OCI-LY1 (cell line): ENCODE measurements around the gene NFX1.

Experiments
- H2AFZ ChIP-seq: fragments of 200-600 bp; sonication (generic), shearing (Covaris generic); 2 replicates; pipeline ENCODE4 v1.6.0; 2014; ENCODE audit warnings: antibody characterized with exemption, mild to moderate bottlenecking, low read length
- H3F3A ChIP-seq: fragments of 200-600 bp; sonication (generic), shearing (Covaris generic); 2 replicates; pipeline ENCODE4 v1.6.0; 2014; ENCODE audit warnings: mild to moderate bottlenecking, antibody characterized with exemption, low read length, moderate library complexity; ENCODE audit not compliant: insufficient read depth
- H3K27ac ChIP-seq: fragments of 200-600 bp; sonication (generic); 2 replicates; pipeline ENCODE4 v1.5.1; 2014; ENCODE audit warnings: low read length, mixed run types, mild to moderate bottlenecking, low read depth; ENCODE audit not compliant: poor library complexity, severe bottlenecking
- H3K27me3 ChIP-seq: fragments of 200-600 bp; sonication (generic); 2 replicates; pipeline ENCODE4 v1.6.0; 2014; ENCODE audit warnings: antibody characterized with exemption, mild to moderate bottlenecking, low read length, moderate library complexity; ENCODE audit not compliant: insufficient read depth
- H3K36me3 ChIP-seq: fragments of 200-600 bp; sonication (generic); 2 replicates; pipeline ENCODE4 v1.6.1; 2014; ENCODE audit warnings: mild to moderate bottlenecking, antibody characterized with exemption, low read length, moderate library complexity, mixed read lengths; ENCODE audit not compliant: insufficient read depth
- H3K4me1 ChIP-seq: fragments of 200-600 bp; sonication (generic); 2 replicates; pipeline ENCODE4 v1.5.1; 2014; ENCODE audit warnings: mild to moderate bottlenecking, low read length, moderate library complexity; ENCODE audit not compliant: insufficient read depth, severe bottlenecking
- H3K4me2 ChIP-seq: fragments of 200-600 bp; sonication (generic), shearing (Covaris generic); 2 replicates; pipeline ENCODE4 v1.6.1; 2014; ENCODE audit warnings: low read length
- H3K4me3 ChIP-seq: fragments of 200-600 bp; sonication (generic); 2 replicates; pipeline ENCODE4 v1.5.1; 2014; ENCODE audit warnings: low read length, low read depth, mild to moderate bottlenecking, mixed read lengths; ENCODE audit not compliant: poor library complexity, severe bottlenecking
- H3K79me2 ChIP-seq: fragments of 200-600 bp; shearing (Covaris generic); 2 replicates; pipeline ENCODE4 v1.6.1; 2016; ENCODE audit warnings: mixed run types, low read length, mixed read lengths; ENCODE audit not compliant: insufficient read depth
- H3K9ac ChIP-seq: fragments of 200-600 bp; sonication (generic), shearing (Covaris generic); 2 replicates; pipeline ENCODE4 v1.6.1; 2014; ENCODE audit warnings: mild to moderate bottlenecking, low read length, mixed read lengths
- H3K9me2 ChIP-seq: fragments of 200-600 bp; sonication (generic), shearing (Covaris generic); 2 replicates; pipeline ENCODE4 v1.6.1; 2014; ENCODE audit warnings: low read depth, mild to moderate bottlenecking, low read length, mixed read lengths
- H3K9me3 ChIP-seq: fragments of 200-600 bp; shearing (Covaris generic); 2 replicates; pipeline ENCODE4 v1.6.1; 2014; ENCODE audit warnings: low read length, mixed read lengths
- H4K20me1 ChIP-seq: fragments of 200-600 bp; sonication (generic), shearing (Covaris generic); 2 replicates; pipeline ENCODE4 v1.6.0; 2016; ENCODE audit warnings: mild to moderate bottlenecking, low read length; ENCODE audit not compliant: insufficient read depth
- EZH2 ChIP-seq: fragments of 200-600 bp; sonication (generic), shearing (Covaris generic); IDR thresholded peaks from 2 replicates; pipeline ENCODE4 v1.8.0; 2017; ENCODE audit warnings: borderline replicate concordance, mixed run types, mild to moderate bottlenecking, antibody characterized with exemption, low read length, moderate library complexity, mixed read lengths
- TF ChIP-seq, protein P1 (sequence below): fragments of 200-600 bp; sonication (generic), shearing (Covaris generic); IDR thresholded peaks from 2 replicates; pipeline ENCODE4 v1.5.1; 2017; ENCODE audit warnings: mild to moderate bottlenecking, antibody characterized with exemption, low read length, moderate library complexity, mixed read lengths

NFX1 gene

DNA sequence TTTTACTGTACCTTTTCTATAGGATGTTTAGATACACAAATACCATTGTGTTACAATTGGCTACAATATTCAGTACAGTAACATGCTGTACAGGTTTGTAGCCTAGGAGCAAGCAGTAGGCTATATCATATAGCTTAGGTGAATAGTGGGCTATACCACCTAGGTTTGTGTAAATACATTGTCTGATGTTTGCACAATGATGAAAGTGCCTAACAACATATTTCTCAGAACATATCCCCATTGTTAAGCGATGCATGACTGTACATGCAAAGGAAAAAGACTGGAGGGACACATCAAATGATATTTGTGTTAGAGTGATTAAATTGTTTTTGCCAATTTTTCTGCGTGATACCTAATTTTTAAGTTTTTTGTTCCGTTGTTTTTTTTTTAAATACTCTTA, 20.2 kb upstream of the NFX1 start:
- no peaks in the 10 kb centered on the region for H3K27me3 ChIP-seq
- H3K36me3 ChIP-seq, result peaks cover 66% of the 10 kb centered on the region

DNA sequence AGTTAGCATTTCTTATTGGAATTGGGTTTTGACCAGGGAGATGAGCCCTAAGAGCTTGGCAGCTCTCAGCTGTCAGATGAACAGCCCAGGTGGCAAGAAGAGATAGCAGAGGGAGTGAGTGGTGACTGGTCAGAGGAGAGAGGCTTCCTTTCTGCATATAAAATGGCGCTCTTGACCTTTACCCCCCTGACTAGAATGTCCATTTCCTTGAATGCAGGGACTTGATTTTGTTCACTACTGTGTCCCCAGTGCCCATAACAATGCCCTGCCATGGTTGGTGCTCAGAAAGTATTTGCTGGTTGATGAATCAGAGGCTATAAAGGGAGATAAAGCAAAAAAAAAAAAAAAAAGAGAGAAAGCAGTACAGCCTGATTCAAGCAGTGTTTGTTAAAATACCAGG, 18.3 kb upstream of the NFX1 start:
- Histone ChIP-seq H3K4me3 (no peak overlapping the region), H3K9me2 (no peaks in the 10 kb centered on the region), H3K9ac (no peak overlapping the region), H3K27me3 (no peaks in the 10 kb centered on the region), H3K36me3 (peaks cover 76% of the 10 kb centered on the region), H4K20me1 (no peaks in the 10 kb centered on the region), H3K4me1 (no peaks in the 10 kb centered on the region), H3K9me3 (no peaks in the 10 kb centered on the region), H2AFZ (no peak overlapping the region), H3K79me2 (no peaks in the 10 kb centered on the region), H3F3A (no peaks in the 10 kb centered on the region), H3K4me2 (no peak overlapping the region), H3K27ac (no peak overlapping the region)
- TF ChIP-seq, protein P1, sequence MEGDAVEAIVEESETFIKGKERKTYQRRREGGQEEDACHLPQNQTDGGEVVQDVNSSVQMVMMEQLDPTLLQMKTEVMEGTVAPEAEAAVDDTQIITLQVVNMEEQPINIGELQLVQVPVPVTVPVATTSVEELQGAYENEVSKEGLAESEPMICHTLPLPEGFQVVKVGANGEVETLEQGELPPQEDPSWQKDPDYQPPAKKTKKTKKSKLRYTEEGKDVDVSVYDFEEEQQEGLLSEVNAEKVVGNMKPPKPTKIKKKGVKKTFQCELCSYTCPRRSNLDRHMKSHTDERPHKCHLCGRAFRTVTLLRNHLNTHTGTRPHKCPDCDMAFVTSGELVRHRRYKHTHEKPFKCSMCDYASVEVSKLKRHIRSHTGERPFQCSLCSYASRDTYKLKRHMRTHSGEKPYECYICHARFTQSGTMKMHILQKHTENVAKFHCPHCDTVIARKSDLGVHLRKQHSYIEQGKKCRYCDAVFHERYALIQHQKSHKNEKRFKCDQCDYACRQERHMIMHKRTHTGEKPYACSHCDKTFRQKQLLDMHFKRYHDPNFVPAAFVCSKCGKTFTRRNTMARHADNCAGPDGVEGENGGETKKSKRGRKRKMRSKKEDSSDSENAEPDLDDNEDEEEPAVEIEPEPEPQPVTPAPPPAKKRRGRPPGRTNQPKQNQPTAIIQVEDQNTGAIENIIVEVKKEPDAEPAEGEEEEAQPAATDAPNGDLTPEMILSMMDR, result no peak
- TF ChIP-seq EZH2, result no peak

More for the DNA sequence above, 20.2 kb upstream of the NFX1 start:
- Histone ChIP-seq H3F3A (no peaks in the 10 kb centered on the region), H3K4me3 (no peak overlapping the region), H3K9me3 (no peaks in the 10 kb centered on the region), H3K9me2 (no peaks in the 10 kb centered on the region), H3K9ac (no peak overlapping the region), H4K20me1 (no peaks in the 10 kb centered on the region), H2AFZ (no peak overlapping the region), H3K4me1 (peaks cover 8% of the 10 kb centered on the region), H3K4me2 (no peak overlapping the region), H3K79me2 (no peaks in the 10 kb centered on the region), H3K27ac (no peak overlapping the region)
- TF ChIP-seq, protein P1, result no peak

DNA sequence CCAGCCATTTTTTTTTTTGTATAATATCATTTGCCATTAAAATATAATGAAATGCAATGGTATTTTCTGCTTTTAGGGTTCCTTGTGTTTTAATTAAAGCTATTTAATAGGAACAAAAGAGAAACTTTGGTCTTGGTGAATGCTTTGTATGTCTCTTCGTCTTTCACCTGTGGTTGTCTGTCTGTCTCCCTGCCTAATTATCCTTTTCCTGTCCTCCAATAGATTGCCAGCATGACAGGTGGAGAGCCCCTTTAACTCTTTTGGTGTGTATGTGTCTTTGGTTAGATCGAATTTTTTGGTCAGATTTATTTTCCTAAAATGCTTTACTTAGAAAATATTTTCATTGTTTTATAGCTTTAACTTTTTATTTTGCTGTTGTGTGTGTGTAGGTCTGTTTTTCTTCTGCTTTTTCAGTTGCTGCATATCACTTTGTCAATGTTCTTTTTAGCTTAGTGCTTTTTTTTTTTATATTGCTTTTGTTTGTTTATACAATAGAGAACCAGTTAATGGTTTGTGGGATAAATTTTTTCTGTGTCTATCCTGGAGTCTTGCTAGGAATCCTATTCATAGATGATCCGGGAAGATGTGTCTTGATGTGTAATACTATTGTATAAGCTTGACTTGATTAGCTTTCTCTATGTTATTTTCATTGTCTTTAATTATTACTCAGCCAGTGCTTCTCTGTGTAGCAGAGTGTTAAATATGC, 16.9 kb upstream of the NFX1 start:
- no peak overlapping the region for H3K4me2 ChIP-seq

More for the DNA sequence above, 16.9 kb upstream of the NFX1 start:
- Histone ChIP-seq H3K36me3 (peaks cover 77% of the 10 kb centered on the region), H3K9me3 (no peaks in the 10 kb centered on the region), H3K9ac (no peak overlapping the region), H3K79me2 (no peaks in the 10 kb centered on the region), H3K4me3 (no peak overlapping the region), H3K4me1 (no peaks in the 10 kb centered on the region), H3K9me2 (no peaks in the 10 kb centered on the region), H3K27me3 (no peaks in the 10 kb centered on the region), H3F3A (no peaks in the 10 kb centered on the region), H3K27ac (no peak overlapping the region), H2AFZ (no peak overlapping the region), H4K20me1 (no peaks in the 10 kb centered on the region)
- TF ChIP-seq, protein P1, result no peak
- TF ChIP-seq EZH2, result no peak
